Islet precursor cell (in vitro differentiated cells): ENCODE data around the gene POP5.
"Not testable (repeated sequence)": the region's sequence is repeated elsewhere in the genome, so short reads cannot be mapped to it uniquely, and the experiment has no call there.

Experiments used
- DNase-seq: peaks from one replicate; pipeline ENCODE4 v3.0.0-alpha.2; 2018

Gene POP5, protein sequence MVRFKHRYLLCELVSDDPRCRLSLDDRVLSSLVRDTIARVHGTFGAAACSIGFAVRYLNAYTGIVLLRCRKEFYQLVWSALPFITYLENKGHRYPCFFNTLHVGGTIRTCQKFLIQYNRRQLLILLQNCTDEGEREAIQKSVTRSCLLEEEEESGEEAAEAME

DNA sequence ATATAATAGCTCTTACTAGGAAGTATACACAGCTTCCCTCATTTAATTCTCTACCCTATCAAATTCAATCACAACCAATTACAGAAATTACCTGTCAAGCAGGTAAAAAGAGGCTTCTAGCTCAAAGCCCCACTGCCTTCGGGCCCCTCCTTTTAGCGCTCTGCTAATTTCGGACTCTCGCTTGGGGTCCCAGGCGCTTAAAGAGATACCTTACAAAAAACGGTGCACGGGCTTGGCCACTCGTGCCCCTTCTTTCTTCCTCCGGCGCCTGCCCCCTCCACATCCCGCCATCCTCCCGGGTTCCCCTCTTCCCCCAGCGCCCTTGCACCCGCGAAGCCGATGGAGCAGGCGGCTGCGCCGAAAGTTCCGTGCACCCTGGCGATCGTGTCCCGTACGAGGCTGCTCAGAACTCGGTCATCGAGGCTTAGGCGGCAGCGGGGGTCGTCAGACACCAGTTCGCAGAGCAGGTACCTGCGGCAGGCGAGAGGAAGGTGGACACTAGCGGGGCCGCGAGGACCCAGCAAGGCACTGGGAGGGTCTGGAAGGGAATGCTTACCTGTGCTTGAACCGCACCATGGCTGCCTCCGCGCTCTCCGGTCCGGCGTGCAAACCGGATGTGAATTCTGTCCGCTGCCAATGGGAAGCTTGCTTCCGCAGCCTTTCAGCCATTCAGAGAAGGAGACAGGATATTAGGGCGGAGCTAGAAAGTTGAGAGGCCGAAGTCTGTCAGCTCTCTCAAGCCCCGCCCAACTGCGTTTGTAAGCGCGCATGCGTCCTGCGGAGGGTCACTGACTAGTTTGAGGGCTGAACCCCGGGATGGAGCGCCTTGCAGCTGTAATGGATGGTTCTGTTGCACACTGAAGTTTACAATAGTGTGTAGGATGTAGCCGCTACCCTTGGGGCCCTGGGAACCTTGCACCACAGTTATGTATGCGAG lies at the start of gene POP5:
TSS of gene POP5 (minus strand) at position 616 of the 937 bp plus-strand sequence. CDS start at position 576, 40 bp downstream.
- peak; percentile 99 for DNase-seq

DNA sequence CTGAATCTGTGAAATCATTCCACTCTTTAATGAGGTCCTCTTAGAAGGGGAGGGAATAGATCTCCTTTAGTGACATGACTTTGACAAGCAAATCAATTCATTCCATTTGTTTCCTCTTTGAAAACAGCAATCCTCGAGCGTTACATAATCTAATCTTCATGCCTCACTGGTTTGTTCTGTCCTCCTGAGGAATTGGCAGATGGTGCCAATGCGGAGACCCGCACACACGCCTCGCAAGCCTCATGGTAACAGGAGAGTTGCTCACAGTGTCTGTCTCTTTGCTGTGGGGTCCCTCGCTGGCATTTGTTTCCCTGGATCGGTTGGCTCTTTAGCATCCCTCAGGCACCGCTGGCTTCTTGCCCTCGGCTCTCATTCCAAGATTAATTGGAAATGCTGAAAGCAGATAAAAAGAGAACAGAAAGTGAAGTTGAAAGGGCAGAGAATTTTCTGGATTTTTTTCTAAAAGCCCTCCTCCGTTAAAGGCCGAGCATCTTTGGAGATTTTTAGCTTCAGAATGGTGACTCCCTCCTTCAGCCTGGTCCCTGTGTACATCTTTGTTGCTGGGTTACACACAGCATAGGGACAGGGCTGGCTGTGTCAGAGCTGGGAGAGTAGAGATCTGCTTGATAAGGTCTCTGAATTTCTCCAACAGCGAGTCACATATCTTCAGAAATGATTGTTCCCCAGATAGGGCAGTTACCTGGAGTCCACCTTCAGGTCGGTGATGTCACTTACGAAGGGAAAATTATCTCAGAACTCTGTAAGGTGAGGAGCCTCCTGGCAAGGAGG lies 49.1 kb upstream of the POP5 start:
- no peak for DNase-seq

DNA sequence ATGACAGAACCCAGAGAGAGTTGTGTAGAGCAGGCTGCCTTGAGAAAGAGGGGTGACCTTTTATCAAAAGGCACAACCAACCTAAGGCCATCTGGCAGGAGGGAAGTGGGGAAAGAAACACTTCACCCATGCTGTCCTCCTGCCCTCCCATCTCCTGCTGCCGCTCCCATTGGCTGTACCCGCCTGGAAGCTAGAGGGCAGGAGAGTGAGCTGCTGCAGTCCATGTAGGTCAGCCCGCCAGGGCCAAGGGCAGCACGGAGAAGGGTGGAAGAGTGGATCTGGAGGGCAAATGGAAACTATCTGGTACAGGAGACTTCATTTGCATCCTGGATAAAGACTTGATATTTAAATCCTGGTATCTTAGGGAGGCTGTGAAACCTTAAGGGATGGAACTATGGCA lies 47.7 kb upstream of the POP5 start:
- peak; percentile 83 for DNase-seq

DNA sequence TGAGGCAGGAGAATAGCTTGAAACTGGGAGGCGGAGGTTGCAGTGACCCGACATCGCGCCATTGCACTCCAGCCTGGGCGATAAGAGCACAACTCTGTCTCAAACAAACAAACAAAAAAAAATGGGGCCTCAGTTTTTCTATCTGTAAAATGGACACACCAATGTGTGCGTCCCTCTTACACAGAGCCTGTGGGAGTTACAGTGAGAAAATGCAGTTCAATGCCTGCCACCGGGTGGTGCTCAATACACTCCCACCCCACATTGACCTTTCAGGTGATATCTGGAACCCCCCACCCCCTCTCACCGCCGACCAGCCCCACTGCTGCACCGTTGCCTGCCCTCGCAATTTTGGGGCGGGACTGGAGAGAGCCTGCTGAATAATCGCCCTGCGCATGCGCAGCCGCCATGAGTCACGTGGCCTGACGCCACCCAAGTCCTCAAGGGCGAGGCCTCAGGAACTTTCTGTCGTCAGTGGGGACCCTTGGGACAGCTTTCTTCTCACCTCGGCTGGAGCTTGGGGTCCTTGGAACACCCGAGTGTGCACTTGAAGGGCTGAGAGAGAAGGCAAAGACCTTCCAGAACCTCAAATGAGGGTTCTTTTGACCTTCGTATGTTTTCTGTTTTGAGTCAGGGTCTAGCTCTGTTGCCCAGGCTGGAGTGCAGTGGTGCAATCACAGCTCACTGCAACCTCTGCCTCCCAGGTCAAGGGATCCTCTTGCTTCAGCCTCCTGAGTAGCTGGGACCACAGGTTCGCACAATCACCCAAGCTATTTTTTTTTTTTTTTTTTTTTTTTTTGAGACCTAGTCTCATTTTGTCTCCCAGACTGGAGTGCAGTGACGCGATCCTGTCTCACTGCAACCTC lies 44.6 kb upstream of the POP5 start:
- no peak for DNase-seq

DNA sequence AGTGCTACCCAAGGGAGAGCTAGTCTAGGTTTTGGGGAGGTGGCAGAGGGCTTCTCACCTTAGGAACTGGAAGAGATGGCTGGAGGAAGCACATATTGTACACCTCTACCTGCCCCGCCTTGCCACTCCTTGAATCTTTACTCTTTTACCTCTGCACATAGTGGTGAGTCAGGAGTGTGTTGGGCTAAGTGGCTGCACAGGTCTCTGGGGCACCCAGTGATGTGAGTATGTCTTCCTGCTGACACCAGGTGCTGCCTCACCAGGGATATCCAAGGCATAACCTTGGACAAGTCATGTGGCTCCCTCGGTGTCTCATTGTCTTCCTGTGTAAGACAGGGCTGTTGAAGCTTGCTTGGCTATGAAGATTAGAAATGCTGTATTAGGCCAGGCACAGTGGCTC lies 39.4 kb upstream of the POP5 start:
- DNase-seq: no peak

DNA sequence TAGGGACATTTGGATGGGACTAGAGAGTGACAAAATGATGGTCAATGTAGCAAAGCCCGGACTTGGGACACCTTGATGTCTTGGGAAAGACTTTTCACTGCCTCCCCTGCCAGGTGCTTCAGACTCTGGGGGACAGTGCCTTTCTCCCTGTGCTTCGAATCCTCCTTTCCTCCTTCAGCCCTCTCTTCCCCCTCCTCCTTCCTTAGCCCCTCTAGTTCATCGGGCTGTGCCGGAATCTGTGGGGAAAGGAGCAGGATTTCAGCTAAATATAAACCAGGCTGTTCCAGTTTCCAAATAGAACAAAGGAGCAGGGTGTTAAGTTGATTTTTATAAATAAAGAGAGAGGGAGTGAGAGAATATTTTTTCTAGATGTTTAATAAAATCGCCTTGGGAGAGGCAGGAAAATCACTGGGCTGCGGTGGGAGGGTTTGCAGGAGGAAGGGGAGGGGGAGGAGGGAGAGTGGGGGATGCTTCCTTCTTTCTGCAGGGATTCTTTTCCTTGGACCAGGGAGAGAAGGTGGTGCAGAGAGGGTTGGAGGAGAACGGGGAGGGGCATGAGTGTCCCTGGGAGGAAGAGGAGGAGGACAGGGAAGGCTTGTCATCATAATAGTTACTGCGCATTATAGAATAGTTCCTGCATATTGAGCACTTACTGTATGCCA lies 37.9 kb upstream of the POP5 start:
- DNase-seq: no peak

DNA sequence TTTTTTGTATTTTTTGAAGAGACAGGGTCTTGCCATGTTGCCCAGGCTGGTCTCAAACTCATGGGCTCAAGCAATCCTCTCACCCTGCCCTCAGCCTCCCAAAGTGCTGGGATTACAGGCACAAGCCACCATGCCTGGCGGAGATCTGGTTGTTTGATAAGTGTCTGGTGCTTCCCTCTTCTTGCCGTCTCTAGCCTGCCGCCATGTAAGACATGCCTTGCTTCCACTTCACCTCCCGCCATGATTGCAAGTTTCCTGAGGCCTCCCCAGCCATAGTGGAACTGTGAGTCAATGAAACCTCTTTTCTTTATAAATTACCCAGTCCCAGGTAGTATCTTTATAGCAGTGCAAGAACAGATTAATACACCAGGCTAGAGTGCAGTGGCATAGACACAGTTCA lies 36.6 kb upstream of the POP5 start:
- DNase-seq: not testable (repeated sequence)

DNA sequence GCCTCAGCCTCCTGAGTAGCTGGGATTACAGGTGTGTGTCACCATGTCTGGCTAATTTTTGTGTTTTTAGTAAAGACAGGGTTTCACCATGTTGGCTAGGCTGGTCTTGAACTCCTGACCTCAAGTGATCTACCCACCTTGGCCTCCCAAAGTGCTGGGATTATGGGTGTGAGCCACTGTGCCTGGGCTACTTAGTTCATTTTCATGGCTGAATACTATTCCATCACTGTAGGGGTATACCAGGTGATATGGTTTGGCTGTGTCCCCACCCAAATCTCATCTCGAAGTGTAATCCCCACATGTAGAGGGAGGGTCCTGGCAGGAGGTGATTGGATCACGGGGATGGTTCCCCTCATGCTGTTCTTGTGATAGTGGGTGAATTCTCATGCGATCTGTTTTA lies 36.0 kb upstream of the POP5 start:
- DNase-seq: not testable (repeated sequence)

DNA sequence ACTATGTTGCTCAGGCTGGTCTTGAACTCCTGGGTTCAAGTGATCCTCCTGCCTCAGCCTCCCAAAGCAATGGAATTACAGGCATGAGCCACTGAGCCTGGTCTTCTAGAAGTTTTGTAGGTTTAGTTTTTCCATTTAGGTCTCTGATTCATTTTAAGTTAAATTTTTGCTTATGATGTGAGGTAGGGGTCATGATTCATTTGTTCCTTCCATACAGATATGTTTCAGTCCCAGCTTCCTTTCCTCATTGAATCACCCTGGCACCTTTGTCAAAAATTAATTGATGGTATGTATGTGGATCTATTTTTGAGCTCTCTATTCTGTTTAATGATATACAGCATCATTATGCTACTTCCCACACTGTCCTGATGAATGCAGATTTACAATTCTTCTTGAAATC lies 33.6 kb upstream of the POP5 start:
- no peak for DNase-seq

DNA sequence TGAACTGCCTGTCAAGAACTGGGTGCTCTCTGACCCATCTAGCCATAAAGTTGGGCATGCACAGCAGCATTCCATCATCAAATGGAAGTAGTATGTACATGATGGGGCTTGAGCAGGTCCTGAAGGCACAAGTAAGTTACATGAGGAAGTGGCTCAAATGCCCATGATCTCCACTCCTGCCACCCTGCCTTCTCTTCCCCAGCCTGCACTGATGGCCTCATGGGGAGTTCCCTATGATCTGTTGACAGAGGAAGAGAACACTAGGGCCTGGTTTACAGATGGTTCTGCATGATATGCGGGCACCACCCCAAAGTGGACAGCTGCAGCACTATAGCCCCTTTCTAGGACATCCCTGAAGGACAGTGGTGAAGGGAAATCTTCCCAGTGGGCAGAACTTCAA lies 30.3 kb upstream of the POP5 start:
- DNase-seq: not testable (repeated sequence)

DNA sequence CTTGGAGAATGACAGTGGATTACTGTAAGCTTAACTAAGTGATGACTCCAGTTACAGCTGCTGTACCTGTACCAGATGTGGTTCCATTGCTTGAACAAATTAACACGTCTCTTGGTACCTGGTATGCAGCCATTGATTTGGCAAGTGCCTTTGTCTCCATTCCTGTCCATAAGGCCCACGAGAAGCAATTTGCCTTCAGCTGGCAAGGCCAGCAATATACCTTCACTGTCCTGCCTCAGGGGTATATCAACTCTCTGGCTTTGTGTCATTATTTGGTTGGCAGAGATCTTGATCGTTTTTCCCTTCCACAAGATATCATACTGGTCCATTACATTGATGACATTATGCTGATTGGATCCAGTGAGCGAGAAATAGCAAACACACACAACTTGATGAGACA lies 29.4 kb upstream of the POP5 start:
- no peak for DNase-seq

DNA sequence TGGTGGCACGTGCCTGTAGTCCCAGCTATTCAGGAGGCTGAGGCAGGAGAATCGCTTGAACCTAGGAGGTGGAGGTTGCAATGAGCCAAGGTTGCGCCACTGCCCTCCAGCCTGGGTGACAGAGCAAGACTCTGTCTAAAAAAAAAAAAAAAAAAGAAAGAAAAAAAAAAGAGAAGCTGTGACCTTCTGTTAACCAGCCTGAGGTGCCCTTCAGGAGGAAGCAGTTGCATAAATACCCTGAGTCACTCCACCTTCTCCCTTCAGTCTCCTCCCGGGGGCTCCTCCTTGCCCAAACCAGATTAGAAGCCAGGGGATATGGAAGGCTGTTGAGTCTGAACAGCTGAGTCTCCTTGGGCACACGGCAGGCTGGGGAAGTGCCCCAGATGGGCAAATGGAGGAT lies 21.2 kb upstream of the POP5 start:
- DNase-seq: not testable (repeated sequence)

DNA sequence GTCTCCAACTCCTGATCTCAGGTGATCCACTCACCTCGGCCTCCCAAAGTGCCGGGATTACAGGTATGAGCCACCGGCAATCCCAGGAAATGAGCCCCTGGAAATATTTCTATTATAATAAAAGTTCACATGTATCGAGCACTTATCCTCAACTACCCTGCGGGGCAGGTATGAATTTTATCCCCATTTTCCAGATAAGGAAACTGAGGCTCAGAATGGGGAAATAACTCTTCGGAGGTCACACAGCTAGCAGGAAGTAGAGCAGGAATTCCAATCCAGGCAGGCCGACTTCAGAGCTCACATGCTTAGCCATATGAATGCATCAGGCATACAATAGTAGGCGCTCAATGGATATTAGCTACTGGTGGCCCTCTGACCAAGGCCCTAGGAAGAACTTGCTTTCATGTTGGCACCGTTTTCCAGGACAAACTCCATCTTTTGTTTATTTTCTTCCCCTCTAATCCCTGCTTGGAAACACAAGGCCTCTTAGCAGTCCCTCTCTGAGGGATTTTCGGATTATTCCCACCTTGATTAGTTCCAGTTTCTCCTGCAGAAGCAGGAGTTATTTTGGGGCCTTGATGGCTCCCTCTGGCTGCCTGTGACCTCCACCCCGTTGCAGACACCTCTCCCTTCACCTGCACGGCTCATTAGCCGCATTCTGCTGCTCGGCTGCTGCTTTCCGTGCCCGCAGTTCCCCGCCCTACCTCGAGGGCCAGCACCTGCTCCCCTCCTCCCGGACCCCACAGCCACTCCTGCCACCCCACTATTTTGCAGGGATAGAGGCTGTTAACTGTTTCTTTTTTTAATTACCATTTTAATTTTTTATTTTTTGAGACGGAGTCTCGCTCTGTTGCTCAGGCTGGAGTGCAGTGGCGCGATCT lies 18.7 kb upstream of the POP5 start:
- no peak for DNase-seq

DNA sequence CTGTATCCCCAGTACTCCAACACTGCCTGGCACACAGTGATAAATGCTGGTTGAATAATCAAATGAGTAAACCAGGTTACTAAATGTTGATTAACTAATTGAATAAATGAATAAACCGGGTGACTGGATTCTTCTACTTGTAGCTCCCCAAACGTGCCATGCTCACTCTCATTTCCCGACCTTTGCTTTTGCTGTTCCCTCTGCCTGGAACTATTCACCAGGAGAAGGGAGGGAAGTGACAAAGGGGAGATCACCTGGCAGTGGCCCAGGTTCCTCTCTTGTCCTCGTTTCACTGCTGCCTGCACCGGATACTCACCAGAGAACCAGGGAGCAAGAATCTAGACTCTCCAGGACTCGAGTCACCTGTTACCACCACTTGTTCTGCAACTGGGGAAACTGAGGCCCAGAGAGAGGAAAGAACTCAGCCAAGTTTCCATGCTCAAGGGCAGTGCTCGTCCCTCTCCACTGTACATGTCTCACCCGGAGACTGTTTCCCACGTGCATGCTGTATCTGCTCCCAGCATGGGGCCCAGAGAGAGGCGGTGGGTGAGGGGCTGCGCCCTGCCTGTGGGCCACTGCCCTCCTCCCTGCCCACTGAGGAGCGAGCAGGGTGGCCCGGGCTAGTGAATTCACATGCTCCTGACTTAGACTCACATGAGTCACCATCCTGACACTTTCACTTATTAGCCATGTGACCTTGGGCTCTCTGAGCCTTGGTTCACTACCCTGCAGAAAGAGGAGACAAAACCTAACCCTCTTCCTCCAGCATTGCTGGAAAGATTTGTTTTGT lies 17.7 kb upstream of the POP5 start:
- DNase-seq: peak; percentile 83

DNA sequence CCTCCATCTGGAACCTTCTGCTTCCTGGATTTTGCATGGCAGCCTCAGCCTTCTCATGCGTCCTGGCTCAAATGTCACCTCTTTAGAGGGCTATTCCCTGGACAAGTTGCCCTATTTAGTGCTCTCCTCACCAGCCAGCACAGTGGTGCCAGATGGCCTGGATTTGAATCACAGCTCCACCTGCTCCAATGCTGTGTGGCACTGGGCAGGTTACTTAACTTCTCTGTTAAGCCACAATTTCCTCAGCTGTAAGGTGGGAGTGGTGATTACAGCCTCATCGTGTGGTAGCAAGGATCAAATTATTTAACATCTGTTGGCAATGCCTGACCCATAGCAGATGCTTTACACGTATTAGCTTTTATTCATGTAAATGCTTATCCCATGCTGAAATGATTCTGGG lies 16.7 kb upstream of the POP5 start:
- no peak for DNase-seq

DNA sequence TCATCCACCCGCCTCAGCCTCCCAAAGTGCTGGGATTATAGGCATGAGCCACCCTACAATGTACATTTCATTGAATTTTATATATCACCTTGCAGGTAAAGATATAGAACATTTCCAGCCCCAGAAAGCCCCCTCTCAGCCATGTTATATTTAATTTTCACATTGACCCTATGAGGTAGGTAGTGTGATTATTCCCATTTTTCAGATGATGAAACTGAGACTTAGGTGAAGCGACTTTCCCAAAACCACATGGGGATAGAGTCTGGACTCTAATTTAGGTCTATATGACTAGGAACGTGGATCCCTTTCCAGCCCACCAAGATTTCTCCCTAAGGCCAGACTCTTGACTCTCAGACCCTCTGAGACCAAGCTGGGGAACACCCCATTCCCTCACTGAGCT lies 15.7 kb upstream of the POP5 start:
- DNase-seq: no peak

DNA sequence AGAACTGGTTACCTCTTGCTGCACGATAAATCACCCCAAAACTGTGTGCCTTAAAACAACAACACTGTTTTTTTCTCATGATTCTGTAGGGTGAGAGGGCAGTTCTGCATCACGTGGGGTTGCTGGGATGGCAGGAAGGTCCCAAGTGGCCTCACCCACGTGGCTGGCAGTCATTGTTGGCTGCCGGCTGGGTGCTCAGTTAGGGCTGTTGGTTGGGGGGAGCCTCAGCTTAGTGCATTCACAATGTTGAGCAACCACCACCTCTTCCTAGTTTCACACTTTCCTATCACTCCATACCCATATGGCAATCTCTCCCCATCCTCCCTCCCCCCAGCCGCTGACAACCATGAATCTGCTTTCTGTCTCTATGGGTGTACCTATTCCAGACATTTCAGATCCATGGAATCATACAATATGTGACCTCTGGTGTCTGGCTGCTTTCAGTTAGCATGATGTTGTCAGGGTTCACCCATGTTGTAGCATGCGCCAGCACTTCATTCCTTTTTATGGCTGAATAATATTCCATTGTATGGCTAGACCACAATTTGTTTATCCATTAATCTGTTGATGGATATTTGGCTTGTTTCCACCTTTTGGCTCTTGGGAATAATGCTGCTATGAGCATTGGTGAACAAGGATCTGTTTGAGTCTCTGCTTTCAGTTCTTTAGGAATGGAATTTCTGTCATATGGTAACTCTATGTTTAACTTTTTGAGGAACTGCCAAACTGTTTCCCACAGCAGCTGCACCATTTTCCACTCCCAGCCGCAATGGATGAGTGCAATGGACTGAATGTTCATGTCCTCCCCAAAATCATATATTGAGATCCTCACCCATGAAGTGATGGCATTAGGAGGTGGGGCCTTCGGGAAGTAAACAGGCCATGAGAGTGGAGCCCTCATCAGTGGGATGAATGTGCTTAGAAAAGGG lies 11.2 kb upstream of the POP5 start:
- no peak for DNase-seq

DNA sequence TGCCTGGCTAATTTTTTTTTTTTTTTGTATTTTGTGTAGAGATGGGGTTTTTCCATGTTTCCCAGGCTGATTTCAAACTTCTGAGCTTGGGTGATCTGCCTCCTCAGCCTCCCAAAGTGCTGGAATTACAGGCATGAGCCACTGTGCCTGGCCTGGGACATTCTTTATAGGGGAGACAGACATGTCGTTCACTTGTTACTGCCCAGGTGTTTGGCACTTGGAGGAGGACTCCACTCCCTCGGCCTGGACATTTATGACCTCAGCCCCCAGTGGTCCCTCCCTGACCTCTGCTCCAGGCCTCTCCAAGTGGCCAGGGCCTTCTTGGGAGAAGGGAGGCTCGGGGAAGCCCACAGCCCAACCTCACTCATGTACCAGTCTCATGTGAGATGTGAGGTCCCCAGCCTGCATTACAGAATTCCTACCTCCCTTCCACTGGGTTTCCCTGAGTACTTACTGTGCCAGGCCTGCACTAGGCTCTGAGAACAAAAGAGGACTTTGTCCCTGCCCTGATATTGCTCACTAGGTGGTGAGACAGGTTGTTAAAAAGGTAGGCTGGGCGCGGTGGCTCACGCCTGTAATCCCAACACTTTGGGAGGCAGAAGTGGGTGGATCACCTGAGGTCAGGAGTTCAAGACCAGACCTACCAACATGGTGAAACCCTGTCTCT lies 9.7 kb upstream of the POP5 start:
- peak; percentile 66 for DNase-seq
